Brain microvascular endothelial cell (primary cell): ENCODE data around the gene SLC3A2.
"Not testable (repeated sequence)": the region's sequence is repeated elsewhere in the genome, so short reads cannot be mapped to it uniquely, and the experiment has no call there.

ENCODE experiments used
- DNase-seq: peaks from one replicate; pipeline ENCODE4 v3.0.0-alpha.2; 2020
- H3K27ac ChIP-seq: fragments of 250-450 bp; sonication (Bioruptor Pico); 2 replicates; pipeline ENCODE4 v1.5.1; 2020; ENCODE audit warnings: mild to moderate bottlenecking, moderate library complexity
- H3K27me3 ChIP-seq: fragments of 250-450 bp; sonication (Bioruptor Pico); replicated peaks from 2 replicates; pipeline ENCODE4 v1.5.1; 2020; ENCODE audit warnings: mild to moderate bottlenecking
- H3K36me3 ChIP-seq: fragments of 250-450 bp; sonication (Bioruptor Pico); replicated peaks from 2 replicates; pipeline ENCODE4 v1.5.1; 2020; ENCODE audit warnings: mild to moderate bottlenecking
- H3K4me3 ChIP-seq: 2 replicates; pipeline ENCODE4 v1.5.1; 2011; ENCODE audit warnings: low read depth, mild to moderate bottlenecking, control low read depth, low read length, moderate library complexity
- in situ Hi-C: cut with HindIII; loops from 2 replicates; pipeline ENCODE4 v1.10.0; 2017; ENCODE audit warnings: low sequenced_read_pairs, low pct_ligation_motif_present
- TF ChIP-seq, protein P1 (sequence below): IDR thresholded peaks from 2 replicates; pipeline ENCODE4 v1.5.1; 2011; ENCODE audit warnings: low read depth, mild to moderate bottlenecking, moderate library complexity, low read length, control low read depth, inconsistent platforms; ENCODE audit errors: missing control alignments

Gene SLC3A2

DNA sequence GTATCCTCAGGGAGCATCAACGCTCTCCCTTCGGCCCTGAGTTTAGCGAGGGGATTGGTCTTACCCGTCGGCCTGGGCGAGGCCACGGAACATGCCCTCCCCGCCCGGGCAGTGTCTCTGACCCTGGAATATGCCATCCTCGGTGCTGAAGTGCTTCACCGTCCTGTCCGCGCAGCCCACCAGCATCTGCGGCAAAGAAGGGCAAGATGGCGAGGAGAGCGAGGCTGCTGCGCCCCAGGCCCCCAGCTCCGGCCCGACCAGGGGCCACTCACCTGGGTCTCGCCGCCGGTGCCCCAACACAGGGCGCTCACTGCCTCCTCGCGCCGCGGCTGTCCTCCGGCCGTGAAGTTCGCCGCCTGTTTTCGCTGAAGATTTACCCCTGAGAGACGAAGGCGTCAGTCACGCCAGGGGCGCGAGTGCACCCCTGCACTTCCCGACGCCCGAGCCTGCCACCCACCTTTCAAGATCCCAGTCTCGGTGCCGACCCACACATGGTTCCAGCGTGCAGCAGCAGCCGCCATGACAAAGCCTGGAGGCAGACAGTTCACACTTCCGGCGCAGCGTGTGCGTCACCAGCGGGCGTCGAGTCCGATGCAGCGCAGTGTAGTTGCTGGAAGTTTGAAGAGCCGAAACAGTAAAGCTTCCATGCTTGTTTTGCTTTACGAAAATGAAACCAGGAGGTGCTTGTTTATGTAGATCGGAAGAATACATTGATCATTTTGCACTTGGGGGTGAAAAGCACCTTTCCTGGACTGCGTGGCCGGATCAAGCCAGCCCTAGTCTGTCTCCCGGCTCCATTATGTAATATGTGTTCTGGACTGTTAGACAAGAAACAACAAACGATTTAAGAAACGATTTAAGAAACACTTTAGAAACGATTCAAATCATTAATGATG lies 41.4 kb upstream of the SLC3A2 start, which contains the start of gene WDR74:
Gene WDR74, minus strand, starts transcription at position 541 of the 896 bp plus-strand sequence. Its CDS starts 20 bp downstream, at position 521.
- Histone ChIP-seq H3K36me3 (peaks cover 15% of the 10 kb centered on the region), H3K4me3 (peak within 1 kb of the TSS; percentile 98), H3K27me3 (no peaks in the 10 kb centered on the region), H3K27ac (peak within 1 kb of the TSS; percentile 97)
- DNase-seq = peak; percentile 89
- TF ChIP-seq, protein P1, sequence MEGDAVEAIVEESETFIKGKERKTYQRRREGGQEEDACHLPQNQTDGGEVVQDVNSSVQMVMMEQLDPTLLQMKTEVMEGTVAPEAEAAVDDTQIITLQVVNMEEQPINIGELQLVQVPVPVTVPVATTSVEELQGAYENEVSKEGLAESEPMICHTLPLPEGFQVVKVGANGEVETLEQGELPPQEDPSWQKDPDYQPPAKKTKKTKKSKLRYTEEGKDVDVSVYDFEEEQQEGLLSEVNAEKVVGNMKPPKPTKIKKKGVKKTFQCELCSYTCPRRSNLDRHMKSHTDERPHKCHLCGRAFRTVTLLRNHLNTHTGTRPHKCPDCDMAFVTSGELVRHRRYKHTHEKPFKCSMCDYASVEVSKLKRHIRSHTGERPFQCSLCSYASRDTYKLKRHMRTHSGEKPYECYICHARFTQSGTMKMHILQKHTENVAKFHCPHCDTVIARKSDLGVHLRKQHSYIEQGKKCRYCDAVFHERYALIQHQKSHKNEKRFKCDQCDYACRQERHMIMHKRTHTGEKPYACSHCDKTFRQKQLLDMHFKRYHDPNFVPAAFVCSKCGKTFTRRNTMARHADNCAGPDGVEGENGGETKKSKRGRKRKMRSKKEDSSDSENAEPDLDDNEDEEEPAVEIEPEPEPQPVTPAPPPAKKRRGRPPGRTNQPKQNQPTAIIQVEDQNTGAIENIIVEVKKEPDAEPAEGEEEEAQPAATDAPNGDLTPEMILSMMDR = no peak
- in situ Hi-C loops = no loop called here

DNA sequence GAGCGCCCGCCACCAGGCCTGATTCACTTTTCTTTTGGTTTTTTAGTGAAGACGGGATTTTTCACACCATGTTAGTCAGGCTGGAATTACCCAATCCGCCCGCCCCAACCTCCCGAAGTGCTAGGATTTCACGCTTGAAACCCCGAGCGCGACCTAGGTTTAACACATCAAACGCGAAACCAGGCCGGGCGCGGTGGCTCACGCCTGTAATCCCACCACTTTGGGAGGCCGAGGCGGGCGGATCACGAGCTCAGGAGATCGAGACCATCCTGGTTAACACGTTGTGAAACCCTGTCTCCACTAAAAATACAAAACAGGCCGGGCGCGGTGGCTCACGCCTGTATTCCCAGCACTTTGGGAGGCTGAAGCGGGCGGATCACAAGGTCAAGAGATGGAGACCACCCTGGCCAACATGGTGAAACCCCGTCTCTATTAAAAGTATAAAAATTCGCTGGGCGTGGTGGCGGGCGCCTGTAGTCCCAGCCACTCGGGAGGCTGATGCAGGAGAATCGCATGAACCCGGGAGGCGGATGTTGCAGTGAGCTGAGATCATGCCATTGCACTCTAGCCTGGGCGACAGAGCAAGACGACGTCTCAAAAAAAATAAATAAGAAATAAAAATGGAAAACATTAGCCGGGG lies 39.9 kb upstream of the SLC3A2 start:
- peak overlapping the region; percentile 97 for H3K27ac ChIP-seq
- H3K36me3 ChIP-seq, in situ Hi-C loops, H3K27me3 ChIP-seq: not testable (repeated sequence)
- peak; percentile 76 for DNase-seq
- H3K4me3 ChIP-seq = peak overlapping the region; percentile 98

DNA sequence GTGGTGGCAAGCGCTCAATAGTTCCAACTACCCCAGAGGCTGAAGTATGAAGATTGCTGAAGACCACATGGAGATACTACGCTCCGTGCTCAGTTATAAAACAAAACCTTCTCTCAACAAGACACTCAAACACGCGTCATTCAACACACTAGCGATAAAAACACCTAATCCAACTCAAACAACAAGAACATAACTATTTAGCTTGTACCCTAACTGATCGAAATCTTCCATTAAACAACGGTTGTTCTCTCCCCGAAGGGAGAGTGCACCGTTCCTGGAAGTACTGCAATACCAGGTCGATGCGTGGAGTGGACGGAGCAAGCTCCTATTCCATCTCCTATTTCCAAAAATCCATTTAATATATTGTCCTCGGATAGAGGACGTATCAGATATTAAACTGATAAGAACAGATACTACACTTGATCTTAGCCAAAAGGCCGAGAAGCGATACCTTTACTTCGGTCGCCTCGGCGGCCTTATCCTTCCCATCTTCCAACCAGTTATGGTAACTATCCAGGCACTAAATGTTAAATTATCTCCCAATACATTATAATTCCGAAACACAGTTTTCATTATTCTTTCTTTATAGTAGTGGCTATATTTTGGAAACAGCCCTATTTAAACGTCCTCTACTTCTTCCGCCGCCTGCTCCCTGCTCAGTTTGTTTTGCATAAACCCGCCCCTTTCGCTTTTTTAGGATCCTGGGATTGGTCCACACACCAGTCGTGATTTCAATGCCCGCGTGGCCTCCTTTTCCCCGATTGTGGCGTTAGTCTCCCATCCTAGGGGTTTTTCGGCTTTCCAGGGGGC lies 39.1 kb upstream of the SLC3A2 start:
- H3K4me3 ChIP-seq = peak overlapping the region; percentile 48
- no peaks in the 10 kb centered on the region for H3K27me3 ChIP-seq
- in situ Hi-C loops = no loop called here
- H3K36me3 ChIP-seq = no peaks in the 10 kb centered on the region
- peak; percentile 98 for DNase-seq
- TF ChIP-seq, protein P1 = no peak
- peak overlapping the region; percentile 100 for H3K27ac ChIP-seq

DNA sequence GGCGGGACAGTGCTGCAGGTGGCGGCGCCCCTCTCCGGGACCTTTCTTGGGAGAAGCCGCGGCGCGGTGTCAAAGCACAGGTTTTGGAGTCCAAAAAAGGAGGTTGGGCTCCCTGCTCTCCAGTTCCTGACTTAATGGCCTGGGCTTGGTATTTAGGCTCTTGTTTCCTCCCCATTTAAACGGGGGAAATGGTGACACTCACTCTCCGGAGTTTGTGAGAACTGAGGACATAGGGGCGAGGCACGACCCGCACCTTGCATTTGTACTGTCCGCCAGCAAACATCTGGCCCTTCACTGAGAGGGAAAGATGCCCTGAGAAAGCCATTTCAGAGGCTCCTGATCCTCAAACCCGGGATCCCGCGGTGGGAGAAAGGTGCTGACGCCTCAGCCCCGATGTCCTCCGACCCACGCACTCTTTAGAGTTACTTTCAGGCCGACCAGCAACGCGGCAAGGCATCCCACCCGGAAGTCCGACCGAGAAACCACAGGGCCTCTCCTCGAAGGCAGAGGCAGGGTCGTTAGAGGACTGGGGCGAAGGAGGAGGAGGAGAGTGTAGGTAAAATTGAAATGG lies 38.4 kb upstream of the SLC3A2 start:
- DNase-seq = no peak
- no peaks in the 10 kb centered on the region for H3K27me3 ChIP-seq
- peak overlapping the region; percentile 100 for H3K27ac ChIP-seq
- H3K4me3 ChIP-seq = peak overlapping the region; percentile 48
- in situ Hi-C loops = no loop called here
- TF ChIP-seq, protein P1 = no peak
- H3K36me3 ChIP-seq = no peaks in the 10 kb centered on the region

DNA sequence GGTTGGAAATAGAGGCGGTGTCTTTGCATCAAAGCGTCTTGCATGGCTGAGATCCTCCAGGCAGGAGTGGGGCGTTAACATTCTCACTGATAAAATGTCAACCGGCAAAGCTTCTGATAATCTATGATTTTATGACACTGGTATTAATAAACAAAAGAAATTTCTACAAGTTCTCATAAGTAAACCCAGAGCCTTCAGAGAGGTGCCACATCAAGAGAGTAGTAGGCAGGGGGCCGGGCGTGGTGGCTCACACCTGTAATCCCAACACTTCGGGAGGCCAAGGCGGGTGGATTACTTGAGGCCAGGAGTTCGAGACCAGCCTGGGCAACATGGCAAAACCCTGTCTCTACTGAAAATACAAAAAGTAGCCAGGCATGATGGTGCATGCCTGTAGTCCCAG lies 37.8 kb upstream of the SLC3A2 start:
- in situ Hi-C loops, H3K27me3 ChIP-seq: not testable (repeated sequence)
- H3K27ac ChIP-seq = peak overlapping the region; percentile 100

DNA sequence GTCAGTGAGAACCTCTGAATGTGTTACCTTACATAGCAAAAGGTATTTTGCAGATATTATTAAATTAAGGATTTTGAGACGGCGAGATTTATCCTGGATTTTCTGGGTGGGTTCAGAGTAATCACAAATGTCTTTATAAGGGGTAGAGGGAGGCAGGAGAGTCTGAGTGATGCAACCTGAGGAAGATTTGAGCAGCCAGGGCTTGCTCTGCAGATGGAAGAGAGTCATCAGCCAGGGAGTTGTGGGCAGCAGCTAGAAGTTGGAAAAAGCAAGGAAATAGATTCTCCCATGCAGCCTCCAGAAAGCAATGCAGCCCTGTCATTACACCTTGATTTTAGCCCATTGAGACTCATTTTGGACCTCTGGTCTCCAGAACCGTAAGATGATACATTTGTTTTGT lies 37.2 kb upstream of the SLC3A2 start:
- no peak overlapping the region for H3K4me3 ChIP-seq
- TF ChIP-seq, protein P1 = no peak
- no peak for DNase-seq
- no peaks in the 10 kb centered on the region for H3K27me3 ChIP-seq
- in situ Hi-C loops = no loop called here
- H3K27ac ChIP-seq = no peak overlapping the region
- H3K36me3 ChIP-seq = no peaks in the 10 kb centered on the region

More for the DNA sequence above, 37.8 kb upstream of the SLC3A2 start:
- not testable (repeated sequence) for H3K36me3 ChIP-seq, DNase-seq, H3K4me3 ChIP-seq
